Skeletal muscle cell (primary cell): ENCODE data around the gene ETFA.

Source experiments
- DNase-seq: peaks from one replicate; pipeline ENCODE4 v3.0.0-alpha.2; 2010; ENCODE audit warnings: low read depth
- H3K4me3 ChIP-seq: 2 replicates; pipeline ENCODE4 v1.5.1; 2011; ENCODE audit warnings: low read depth, mild to moderate bottlenecking, control low read depth, low read length, moderate library complexity

Gene ETFA

DNA sequence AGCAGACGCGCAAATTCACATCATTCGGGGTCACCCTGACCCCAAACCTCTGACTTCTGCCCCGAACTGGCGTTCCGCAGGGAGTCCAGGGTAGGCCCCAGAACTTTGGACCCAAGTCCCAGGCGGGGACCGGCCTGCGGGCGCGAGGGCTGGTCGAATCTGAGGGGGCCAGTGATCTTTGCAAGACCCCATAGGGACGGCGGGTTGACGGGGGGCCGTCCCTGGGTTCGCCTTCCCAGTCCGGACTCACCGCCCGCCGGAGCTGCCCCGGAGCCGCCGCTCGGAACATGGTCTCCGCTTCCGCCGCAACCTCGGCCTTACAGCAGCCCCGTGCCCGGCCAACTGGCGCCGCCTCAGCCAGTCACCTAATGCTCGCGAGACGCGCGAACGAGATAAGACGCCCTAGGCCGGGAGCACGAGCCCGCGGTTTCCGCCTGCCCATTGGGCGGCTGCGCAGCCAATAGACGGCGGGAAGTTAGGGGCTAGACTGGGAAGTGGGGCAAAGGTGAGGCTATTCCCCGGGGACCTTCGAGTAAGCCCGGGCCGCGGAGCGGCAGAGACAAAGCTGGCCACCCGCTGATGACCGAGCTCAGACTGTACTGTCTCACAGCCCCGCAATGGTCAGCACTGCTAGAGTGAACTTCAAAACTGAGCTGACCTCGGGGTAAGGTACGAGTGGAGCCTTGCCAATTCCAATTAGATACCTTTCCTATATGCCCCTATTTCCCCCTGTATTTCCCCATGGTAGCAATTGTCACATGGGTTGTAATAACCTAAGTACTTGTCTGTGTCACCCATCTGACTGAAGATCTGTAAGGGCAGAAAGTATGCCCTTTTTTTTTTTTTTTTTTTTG, at the start of gene ETFA:
Gene ETFA (minus strand): TSS at position 370 of the 854 bp plus-strand sequence. CDS start 81 bp downstream, at position 289.
- peak; percentile 88 for DNase-seq
- peak within 1 kb of the TSS; percentile 96 for H3K4me3 ChIP-seq

DNA sequence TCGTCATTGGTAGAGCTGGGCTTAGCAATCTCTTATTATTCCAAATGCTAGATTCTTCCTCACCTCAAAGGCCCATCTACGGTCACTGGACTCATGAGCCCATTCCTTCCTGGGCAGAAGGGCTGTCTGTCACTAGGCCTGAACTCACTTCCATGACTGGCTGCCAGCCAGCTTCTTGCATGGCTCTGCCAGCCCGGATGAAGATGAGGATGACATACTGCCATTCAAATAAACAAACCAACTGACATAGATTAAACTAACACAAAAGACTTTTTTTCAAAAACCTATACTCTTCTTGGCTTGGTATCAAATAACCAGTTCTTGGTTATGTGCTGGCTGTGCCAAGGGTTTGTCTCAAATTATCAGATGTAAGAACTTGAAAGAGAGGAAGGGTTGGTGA, 49.1 kb upstream of the ETFA start:
- H3K4me3 ChIP-seq: no peak overlapping the region
- no peak for DNase-seq

DNA sequence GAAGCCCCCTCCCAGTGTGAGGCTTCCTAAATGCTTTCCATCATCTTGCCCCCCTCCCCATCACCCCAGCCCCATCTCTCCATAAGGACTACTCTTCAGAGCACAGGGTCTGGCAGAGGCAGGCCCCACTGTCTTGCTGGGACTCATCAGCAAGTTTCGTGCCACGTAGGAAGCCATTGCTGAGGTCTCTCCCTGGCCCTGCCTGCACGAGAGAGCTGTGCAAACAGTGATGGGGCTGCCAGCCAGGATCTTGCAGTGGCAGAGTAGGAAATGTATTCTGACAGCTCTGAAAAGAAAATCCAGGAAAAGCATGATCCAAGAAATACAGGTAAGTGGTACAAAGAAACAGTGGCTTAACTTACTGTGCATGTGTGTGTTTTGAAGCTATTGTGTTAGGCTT, 47.9 kb upstream of the ETFA start:
- no peak for DNase-seq
- no peak overlapping the region for H3K4me3 ChIP-seq

DNA sequence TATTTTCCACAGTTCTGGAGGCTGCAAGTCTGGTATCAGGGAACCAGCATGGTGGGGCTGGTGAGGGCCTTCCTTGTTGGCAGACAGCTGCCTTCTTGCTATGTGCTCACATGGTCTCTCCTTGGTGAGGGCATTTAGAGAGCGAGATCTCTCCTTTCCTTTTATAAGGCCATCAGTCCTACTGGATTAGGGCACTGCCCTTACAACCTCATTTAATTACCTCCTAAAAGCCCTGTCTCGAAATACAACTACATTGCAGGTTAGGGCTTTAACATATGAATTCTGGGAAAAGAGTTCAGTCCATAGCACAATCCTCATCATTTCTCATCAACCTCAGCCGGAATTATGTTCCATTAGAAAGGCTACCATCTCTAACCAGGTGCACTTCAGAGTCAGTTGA, 47.2 kb upstream of the ETFA start:
- H3K4me3 ChIP-seq: no peak overlapping the region
- no peak for DNase-seq

DNA sequence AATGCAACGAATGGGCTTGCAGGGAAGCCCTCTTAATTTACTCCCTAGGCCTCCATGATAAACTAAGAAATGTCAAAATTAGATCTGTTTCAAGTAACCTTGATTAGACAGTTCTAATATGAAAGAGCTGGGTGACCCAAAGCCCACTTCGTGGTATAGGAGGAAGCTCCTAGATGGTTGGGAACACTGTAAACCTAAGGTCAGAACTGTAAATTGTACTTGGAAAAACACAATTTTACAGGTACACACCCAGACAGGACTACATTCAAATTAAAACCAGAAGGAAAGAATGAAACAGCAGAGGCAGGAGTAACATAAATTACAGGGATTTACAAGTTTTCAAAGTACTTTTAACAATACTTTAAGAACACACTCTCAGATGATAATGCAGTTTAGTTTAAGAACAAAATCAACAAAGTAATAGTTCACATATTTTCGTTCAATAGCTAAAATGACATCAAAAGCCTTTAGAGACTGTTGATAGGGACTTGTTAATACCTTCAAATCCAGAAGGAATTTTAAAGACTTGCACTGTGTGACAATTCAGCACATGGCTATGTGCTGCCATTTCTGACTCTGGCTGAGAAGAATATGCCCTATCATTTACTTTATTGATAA, 43.7 kb upstream of the ETFA start:
- DNase-seq: no peak
- no peak overlapping the region for H3K4me3 ChIP-seq

DNA sequence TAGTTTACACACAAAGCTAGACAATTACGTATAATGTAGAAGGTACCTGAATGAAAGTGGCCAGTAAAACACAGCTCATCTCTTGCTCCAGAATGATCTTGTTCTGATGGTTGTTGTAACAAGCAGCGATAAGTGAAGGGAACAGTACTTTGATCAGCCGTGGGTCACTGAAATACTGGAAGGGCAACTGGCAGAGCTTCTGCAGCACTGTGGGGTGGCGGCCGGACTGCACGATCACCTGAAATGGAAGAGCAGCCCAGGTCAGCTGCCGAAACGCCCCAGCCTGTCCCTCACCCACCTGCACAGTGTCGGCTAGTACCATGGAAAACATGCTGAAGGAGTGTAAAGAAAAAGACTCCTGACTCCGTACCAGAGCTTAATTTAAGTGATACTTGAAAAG, 42.6 kb upstream of the ETFA start:
- no peak for DNase-seq
- no peak overlapping the region for H3K4me3 ChIP-seq

DNA sequence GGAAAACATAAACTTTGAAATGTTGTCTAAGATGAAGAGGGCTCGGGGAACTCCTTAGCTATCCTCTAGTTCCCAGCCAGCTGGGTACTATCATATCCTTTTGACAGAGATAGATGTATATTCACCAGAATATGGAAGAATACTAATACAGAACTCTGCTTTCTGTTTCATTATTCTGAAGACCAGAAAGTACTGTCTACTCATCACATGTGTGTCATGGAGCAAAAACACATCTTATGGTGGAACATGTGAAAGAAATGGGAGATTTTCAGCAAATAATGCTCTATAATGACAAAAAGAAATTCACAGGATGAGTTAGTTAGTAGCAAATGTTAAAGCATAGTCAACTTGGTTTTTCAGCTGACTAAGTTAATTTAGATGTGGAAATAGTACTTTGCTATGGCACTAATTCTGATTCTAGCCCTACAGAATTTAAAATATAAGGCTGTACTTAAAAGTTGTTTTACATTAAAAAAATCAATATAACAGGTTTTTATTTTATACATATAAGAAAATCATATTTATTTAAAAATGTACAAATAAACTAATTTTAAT, 41.8 kb upstream of the ETFA start:
- H3K4me3 ChIP-seq: no peak overlapping the region
- no peak for DNase-seq

DNA sequence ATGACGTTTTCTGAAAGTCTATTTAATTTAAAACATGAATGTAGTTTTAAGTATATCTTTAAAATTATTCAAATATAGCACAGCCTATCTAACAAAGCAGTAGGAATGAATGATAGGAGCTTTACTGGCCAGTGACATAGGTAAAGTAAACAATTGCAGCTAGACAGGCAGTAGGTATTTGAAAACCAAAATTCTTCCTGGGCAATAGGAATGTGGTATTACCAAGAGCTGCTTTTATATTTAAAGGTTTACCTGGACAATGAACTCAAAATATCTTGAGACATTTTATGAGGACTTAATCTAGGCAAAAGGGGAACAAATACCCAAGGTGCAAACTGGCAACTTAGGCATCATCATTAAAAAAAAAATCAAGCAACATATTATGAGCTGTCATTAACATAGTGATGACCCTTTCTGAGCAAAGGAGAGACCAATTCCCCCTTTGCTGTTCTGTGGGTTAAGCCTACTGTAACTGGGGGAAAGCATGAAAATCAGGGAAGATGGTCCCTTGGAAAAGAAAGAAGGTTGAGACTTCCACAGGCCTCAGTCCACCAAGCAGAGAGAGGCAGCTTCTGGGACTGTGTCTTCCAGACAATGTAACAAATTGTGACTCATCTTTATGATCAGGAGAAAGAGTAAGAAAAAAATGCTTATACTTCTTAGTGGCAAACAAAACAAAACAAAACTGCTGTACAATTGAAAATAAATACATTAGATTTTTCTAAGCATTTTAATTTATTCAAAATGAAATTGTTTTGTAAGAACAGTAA, 38.2 kb upstream of the ETFA start:
- no peak for DNase-seq

DNA sequence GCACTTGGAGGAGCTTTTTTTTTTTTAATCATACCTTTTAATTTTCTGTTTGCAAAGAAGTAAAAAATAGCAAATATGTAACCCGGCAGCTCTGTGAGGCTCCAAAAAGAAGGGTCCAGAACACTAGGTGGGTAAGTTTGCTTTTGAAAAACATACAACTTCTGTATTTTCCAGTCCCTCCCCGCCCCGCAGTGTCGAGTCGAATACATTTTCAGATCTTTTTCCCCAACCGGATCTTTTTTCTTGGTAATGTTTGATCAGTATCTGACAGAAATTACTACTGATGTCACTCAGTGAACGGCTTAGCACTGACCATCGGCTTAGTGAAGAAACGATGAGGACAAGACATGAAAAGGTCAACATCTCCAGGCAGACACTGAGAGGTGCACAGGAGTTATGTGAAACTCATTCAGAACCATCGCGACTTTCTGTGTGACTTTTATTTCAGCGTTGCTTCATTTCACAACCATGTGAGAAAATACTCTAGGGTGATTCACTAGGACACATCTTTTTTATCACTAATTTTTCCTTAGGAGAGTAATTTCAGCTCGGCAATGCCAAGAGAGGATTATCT, 36.3 kb upstream of the ETFA start:
- peak overlapping the region; percentile 43 for H3K4me3 ChIP-seq
- no peak for DNase-seq

More for the DNA sequence above, 38.2 kb upstream of the ETFA start:
- no peak overlapping the region for H3K4me3 ChIP-seq

DNA sequence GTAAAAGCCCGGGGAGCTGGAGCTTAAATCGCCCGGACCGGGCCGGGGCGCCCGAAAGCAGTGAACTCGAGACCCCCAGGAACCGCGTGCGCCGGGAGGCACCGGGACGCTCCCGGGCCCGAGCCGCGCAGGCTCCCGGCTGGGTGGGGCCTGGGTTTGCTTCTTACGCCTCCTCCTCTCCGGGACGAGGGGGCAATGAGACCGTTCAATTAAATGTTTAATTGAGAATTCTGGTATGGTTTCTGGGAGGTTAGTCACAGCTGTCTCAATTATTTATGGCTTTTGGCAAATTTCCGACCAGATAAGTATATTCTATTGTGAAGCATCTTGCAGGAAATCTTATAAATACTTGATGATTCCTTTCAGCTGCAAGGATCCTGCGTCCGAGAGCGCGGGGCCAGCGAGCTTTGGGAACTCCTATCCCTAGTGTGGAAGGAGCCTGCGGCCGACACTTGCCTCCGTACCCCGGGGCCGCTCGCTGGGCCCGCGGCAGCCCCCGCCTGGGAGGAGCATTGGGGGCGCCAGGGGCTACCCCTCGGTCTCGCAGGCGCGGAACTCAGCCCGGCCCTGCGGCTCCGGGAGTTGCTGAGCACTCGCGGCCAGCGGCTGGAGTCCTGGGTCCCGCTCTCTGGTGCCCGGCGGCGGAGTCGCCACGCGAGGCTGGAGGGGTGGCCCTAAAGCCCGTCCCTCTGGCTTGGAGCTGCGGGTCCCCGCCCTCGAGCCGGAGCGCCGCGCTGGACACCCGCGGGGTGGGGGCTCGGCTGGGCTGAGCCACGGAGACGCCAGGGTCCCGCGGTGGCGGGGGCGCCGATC, 35.6 kb upstream of the ETFA start:
- peak overlapping the region; percentile 43 for H3K4me3 ChIP-seq
- DNase-seq: no peak

DNA sequence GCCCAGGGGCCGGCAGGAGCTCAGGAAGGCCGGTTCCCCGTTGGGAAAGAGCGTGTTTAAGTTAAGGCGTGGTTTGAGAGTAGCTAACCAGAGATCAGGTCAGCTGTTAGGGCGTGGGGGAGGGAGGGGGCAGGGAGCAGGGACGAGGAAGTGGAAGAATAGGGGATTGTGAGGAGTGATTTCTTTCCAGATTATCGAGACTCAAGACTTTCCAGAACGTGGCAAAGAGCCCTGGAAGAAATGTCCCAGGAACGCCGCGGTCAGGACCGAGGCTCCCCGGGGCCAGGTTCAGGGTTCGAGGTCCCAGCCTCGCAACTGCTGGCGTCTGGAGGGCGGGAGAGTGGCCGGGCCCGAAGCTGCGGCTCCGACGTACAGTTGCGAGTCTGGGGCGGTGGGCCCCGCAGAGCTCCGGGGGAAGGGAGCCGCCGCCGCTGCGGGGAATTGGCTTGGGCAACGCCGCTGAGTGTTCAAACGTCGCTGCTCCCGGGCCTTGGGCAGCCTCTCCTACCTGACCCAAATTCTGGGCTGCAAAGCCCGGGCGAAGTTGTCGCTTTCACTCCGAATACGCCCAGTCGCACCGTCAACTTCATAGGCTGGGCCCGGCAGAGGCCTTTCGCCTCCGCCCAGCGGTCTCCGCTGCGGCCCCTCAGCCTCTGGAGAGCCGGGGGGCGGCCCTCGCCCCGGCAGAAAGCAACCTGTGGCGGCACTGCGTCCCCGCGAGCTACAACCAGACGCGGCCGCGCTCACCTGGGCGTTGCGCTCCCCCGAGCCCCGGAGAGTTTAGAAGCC, 34.8 kb upstream of the ETFA start:
- peak overlapping the region; percentile 43 for H3K4me3 ChIP-seq
- no peak for DNase-seq

DNA sequence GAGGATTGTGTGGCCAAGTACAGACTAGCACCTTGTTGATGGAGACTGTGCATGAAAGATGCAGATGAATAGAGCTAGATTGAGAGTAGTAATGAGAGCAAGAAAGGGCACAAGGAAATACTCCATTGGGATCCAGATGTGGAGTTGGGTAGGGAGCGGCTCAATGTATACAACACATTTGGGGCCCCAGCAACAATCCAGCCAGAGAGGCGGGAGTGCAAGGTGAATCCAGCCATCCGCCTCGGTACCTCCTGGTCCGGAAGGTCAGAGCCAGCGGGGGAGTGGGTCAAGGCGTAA, 34.3 kb upstream of the ETFA start:
- no peak for DNase-seq
- H3K4me3 ChIP-seq: no peak overlapping the region

DNA sequence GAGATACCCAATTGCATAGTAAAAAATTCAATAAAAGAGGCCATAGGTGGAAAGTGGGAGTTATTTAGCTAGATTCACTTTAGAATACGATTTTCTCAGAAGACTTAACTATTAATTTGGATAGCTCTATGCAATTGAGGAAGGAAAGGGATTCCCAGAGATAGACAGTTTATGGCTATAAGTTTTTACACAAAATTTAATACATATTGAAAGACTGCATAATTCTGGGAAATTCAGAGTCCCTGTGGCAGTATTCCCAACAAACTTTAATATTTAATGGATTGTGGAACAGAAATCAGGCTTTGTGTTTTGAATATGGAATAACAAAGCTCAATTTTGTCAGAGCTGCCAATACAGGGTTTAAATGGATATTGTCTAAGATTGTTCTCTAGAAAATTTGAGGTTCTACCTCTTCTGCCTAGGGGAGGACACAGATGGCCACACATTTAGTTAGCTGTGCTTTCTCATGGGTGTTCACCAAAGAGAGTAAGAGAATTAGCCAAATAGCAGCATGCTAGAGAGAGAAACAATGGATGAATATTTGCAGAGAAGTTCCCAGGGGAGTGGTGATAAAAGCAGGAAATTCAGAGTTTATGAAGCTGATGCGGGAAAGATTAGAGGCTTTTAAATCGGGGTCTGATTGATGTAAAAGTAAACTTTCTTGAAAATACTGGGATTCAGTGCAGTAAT, 33.8 kb upstream of the ETFA start:
- no peak for DNase-seq
- no peak overlapping the region for H3K4me3 ChIP-seq

DNA sequence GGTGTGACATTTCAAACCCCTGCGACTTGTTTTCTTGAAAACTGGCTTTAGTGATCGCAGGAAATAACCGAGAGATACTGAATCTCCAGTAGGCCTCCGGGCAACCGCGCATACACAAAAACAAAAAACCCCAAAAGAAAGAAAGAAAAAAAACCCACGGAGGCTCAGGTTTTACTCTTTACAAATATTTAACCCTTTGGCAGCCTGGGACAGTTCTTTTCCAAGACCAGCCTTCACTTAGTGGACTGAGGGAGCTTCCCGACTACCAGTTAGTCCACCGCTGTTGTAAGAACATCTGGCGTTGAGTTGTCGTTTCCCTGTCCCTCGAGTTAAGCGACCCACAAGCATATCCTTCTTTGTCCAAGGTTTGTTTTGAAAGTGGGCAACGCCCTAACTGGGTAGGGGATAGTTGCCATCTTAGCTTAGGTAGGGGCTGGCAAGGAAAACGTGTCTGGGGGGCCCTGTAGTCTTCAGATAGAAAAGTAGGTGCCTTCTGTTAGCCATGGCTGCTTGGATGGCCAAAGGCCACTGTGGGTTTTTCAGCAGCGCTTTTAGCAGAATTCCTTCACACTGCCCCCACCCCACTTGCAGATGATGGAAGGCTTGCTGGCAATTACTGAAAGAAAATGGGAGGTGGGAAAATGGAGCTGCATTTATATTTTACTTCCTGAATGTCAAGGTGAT, 32.2 kb upstream of the ETFA start:
- no peak for DNase-seq
- no peak overlapping the region for H3K4me3 ChIP-seq

DNA sequence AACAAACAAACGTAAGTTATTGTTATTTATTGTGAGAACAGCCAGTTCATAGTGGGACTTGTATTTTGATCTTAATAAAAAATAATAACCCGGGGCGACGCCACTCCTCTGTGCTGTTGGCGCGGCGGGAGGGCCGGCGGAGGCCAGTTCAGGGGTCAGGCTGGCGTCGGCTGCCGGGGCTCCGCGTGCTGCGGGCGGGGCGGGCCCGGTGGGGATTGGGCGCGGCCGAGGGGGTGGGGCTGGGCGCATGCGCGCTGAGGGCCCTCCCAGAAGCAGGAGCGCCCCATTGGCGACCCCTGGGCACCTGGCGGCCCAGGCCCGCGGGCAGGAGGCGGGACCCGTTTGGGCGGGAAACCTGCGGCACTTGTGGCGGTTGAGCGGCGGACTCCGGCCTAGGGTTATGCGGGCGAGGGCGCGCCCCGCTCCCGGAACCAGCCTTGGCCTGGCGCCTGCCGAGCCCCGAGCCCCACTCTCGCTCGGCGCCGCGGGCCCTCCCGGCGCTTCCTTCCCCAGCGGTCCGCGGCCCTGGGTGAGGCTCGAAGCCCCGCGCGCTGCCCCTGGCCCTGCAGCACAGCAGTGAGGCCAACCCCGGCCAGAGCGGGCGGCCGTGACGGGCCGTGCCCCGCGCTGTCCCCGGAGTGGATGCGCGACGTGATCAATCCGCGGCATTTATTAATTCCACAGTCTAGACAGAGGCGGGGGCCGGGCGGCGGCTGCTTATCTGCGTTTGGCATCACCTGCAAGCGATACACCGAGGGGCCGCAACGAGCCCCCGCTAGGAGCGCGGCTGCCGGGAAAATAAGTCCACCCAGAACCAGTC, 31.3 kb upstream of the ETFA start:
- H3K4me3 ChIP-seq: no peak overlapping the region
- no peak for DNase-seq

DNA sequence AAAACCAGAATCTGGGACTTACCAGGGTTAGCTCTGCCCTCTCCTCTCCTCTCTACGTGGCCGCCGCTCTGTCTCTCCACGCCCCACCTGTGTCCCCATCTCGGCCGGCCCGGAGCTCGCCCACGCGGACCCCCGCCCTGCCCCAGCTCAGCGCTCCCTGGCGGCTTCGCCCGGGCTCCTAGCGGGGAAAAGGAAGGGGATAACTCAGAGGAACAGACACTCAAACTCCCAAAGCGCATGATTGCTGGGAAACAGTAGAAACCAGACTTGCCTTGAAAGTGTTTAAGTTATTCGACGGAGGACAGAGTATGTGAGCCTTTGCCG, 30.8 kb upstream of the ETFA start:
- DNase-seq: no peak
- H3K4me3 ChIP-seq: no peak overlapping the region
